Measurements from ENCODE around the gene MYBBP1A.

DNA sequence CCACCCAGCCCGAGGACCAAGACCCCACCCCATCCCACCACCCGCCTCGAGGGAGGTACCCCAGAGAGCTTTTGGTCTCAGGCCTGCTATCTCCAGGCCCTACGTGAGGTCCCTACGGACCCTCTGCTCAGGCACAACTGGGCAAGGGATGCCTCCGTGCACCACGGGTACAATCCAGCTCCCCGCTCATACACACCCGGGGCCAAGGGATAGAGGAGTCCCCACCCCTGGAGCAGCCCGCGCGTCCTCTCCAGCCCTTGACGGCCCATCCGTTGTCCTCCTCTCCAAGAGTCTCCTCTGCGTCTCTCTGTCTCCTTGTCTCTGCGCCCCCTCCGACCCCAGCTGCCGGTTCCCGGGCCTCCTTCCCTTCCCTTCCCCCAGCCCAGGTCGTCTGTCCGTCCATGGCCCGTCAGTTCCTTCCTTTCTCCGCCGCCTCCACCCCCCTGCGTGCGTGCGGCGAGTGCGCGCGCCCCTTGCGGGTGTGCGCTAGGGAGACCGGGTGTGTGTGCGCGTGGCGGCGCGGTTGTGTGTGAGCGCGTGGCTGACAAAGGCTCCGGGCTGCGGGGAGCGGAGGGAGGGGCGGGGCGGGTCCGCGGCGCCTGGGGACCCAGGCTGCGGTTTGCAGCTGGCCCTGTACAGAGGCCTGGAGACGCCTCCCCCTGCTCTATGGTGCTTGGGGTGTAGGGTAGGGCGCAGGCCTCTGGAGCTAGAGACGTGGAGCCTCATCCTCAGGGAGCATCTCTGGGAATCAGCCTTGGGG lies 55.6 kb downstream of the MYBBP1A start:
- TF ChIP-seq EZH2 (IDR thresholded peaks at IDR 0.05; ENCODE audit: borderline replicate concordance, low read depth, low read length) (no peak), MXI1 (IDR thresholded peaks at IDR 0.05; ENCODE audit: low read depth, low read length) (no peak), MYC (IDR thresholded peaks at IDR 0.05; ENCODE audit: low read depth, low read length) (no peak), MYC (CRISPR knock-in tag; IDR thresholded peaks at IDR 0.05; ENCODE audit: borderline replicate concordance, low read depth) (no peak), FOXK2 (conservative IDR thresholded peaks at IDR 0.05 in 1 of 2, IDR thresholded peaks at IDR 0.05 in 1 of 2; ENCODE audit: low read depth in 2 of 2) (no peak), ZZZ3 (IDR thresholded peaks at IDR 0.05) (no peak), YY1 (IDR thresholded peaks at IDR 0.05; ENCODE audit: borderline replicate concordance in 1 of 3, control insufficient read depth in 1 of 3, extremely low read depth in 1 of 3, insufficient read depth in 3 of 3, insufficient read length in 1 of 3, insufficient replicate concordance in 2 of 3, low read depth in 1 of 3, low read length in 2 of 3) (no peak)
- TF ChIP-seq, protein P1, sequence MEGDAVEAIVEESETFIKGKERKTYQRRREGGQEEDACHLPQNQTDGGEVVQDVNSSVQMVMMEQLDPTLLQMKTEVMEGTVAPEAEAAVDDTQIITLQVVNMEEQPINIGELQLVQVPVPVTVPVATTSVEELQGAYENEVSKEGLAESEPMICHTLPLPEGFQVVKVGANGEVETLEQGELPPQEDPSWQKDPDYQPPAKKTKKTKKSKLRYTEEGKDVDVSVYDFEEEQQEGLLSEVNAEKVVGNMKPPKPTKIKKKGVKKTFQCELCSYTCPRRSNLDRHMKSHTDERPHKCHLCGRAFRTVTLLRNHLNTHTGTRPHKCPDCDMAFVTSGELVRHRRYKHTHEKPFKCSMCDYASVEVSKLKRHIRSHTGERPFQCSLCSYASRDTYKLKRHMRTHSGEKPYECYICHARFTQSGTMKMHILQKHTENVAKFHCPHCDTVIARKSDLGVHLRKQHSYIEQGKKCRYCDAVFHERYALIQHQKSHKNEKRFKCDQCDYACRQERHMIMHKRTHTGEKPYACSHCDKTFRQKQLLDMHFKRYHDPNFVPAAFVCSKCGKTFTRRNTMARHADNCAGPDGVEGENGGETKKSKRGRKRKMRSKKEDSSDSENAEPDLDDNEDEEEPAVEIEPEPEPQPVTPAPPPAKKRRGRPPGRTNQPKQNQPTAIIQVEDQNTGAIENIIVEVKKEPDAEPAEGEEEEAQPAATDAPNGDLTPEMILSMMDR (IDR thresholded peaks at IDR 0.05 in 2 of 3, conservative IDR thresholded peaks at IDR 0.05 in 1 of 3; ENCODE audit: insufficient read depth in 2 of 3, low read depth in 1 of 3, low read length in 3 of 3), result no peak
- TF ChIP-seq, protein P2, sequence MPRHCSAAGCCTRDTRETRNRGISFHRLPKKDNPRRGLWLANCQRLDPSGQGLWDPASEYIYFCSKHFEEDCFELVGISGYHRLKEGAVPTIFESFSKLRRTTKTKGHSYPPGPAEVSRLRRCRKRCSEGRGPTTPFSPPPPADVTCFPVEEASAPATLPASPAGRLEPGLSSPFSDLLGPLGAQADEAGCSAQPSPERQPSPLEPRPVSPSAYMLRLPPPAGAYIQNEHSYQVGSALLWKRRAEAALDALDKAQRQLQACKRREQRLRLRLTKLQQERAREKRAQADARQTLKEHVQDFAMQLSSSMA (CRISPR knock-in tag; IDR thresholded peaks at IDR 0.05), result no peak

Measured in K562 (cell line).